ELF-1 (cell line): ENCODE measurements around the gene SLC15A1.
A peak's percentile ranks its signal among the peaks of the same experiment; 100 is the strongest.
"Not testable (repeated sequence)": the region's sequence is repeated elsewhere in the genome, so short reads cannot be mapped to it uniquely, and the experiment has no call there.

ENCODE experiments used
- DNase-seq: peaks from one replicate; pipeline ENCODE4 v3.0.0-alpha.2; 2016; ENCODE audit warnings: low read depth, low spot score

Gene SLC15A1

GRCh38 chr13:98781470-98781869, 29.0 kb upstream of the SLC15A1 start:
- DNase-seq, result no peak

- no peak for DNase-seq
Observed at GRCh38 chr13:98781045-98781444, 28.6 kb upstream of the SLC15A1 start.

GRCh38 chr13:98780451-98780850, 28.0 kb upstream of the SLC15A1 start:
- DNase-seq, result no peak

- DNase-seq, result no peak
Observed at GRCh38 chr13:98779695-98780094, 27.2 kb upstream of the SLC15A1 start.

GRCh38 chr13:98778749-98779148, 26.3 kb upstream of the SLC15A1 start:
- no peak for DNase-seq

- DNase-seq, result no peak
Observed at GRCh38 chr13:98776644-98777043, 24.2 kb upstream of the SLC15A1 start.

- peak; percentile 33 for DNase-seq
Observed at GRCh38 chr13:98775844-98776598, 23.5 kb upstream of the SLC15A1 start.

- DNase-seq, result no peak
Observed at GRCh38 chr13:98775386-98775785, 22.9 kb upstream of the SLC15A1 start.

GRCh38 chr13:98774776-98775175, 22.3 kb upstream of the SLC15A1 start:
- no peak for DNase-seq

- DNase-seq, result no peak
Observed at GRCh38 chr13:98773921-98774320, 21.4 kb upstream of the SLC15A1 start.

- DNase-seq, result no peak
Observed at GRCh38 chr13:98772794-98773452, 20.5 kb upstream of the SLC15A1 start.

GRCh38 chr13:98771838-98772611, 19.6 kb upstream of the SLC15A1 start:
- DNase-seq, result no peak

- no peak for DNase-seq
Observed at GRCh38 chr13:98769736-98770135, 17.3 kb upstream of the SLC15A1 start.

- no peak for DNase-seq
Observed at GRCh38 chr13:98768522-98768921, 16.1 kb upstream of the SLC15A1 start.

GRCh38 chr13:98766697-98767096, 14.2 kb upstream of the SLC15A1 start:
- DNase-seq, result no peak

- DNase-seq, result no peak
Observed at GRCh38 chr13:98765996-98766519, 13.6 kb upstream of the SLC15A1 start.

GRCh38 chr13:98761986-98762616, 9.6 kb upstream of the SLC15A1 start:
- DNase-seq, result no peak

GRCh38 chr13:98761126-98761985, 8.9 kb upstream of the SLC15A1 start:
- no peak for DNase-seq

- DNase-seq, result no peak
Observed at GRCh38 chr13:98755729-98756128, 3.3 kb upstream of the SLC15A1 start.

GRCh38 chr13:98755116-98755515, 2.6 kb upstream of the SLC15A1 start:
- DNase-seq, result peak; percentile 25

- not testable (repeated sequence) for DNase-seq
Observed at GRCh38 chr13:98754468-98754867, 2.0 kb upstream of the SLC15A1 start.
